GM20431 (cell line): Measurements from ENCODE around the gene HYAL1.
"Not testable (repeated sequence)": the region's sequence is repeated elsewhere in the genome, so short reads cannot be mapped to it uniquely, and the experiment has no call there.

Source experiments
- in situ Hi-C: fragments of 300-500 bp; cut with MseI, MboI; formaldehyde crosslinking; loops from one replicate; pipeline ENCODE4 v1.15.0; 2020; ENCODE audit warnings: low sequenced_read_pairs; ENCODE audit not compliant: unreplicated experiment

The HYAL1 gene

DNA sequence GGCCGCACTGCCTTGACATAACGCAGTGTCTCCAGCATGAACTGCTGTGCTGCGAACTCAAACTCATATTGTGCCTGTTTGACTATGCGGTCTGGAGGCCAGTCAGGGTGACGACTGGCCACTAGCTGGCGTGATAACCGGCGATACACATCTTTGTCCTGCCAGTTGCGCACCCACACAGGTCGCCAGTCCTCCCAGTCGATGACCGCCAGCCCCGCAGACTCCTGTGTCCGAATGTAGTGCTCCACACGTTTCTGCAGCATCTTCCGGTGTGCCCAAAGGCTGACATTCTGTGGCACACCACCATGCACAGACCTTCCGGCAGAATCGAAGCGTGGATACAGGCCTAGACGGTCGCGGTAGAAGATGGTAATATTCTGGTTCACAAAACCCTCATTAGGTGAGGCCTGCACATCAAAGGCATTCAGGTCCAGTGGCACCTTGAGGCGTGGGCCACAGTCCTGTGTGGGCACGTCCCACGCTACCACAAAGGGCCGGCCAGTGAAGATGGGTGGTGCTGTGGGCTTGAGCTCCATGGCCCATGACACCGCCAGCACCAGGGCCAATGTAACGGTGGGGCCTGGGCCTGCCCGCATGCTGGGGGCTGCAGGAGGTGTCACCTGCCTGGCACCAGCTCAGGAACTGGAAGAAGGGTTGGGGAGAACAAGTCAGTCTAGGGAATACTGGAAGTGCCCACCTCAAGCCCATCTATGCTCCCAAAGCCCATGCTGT lies 16.7 kb upstream of the HYAL1 start:
- in situ Hi-C loops = no loop called here

DNA sequence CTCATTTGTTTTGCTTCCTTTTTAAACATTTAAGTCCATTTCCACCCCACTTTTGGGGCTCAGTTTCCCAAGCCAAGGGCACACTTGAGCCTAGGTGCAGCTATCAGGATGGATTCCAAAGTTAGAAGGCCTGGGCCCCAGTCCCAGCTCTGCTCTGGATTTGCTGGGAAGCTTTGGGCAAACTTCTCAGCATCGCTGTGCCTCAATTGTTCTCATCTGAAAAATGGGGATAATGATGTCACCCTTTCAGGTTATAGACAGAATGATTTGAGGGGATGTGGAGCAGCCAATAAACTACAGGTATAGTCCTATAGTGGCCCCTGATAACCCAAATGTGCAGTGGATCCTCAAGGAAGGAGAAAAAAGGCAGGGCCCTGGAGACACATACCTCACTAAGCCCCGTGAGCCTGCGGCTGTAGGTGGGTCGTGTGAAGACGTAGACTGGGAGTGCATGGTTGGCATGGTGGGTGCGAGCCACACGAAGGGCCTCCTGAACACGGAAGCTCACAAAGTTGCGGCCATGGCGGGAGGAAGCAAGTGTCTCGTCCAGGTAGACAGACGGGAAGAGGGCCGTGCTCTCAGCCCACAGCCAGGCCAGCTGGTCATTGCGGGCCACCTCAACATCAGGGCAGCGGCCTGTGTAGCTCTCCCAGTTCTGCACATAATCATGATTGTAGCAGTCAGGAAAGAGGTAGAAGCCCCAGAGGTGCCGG lies 16.0 kb upstream of the HYAL1 start:
- in situ Hi-C loops = no loop called here

DNA sequence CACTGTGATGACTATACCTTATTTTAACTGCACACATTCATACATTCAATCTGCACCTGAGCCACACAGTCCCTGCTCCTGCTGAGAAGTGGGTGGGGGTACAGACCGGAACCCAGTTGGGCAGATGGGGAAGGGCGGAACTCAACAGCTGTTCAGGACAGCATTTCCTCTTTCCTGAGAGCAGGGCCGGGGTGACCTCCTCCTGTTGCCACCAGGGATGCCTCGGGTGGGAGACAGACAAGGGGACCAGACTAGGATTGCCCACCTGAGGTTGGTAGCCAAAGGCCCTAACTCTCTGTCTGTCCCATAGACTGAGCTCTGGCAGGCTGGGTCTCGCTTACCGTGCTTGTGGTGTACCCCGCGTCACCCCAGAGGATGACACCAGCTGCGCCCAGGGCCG lies 15.2 kb upstream of the HYAL1 start:
- in situ Hi-C loops = no loop called here

DNA sequence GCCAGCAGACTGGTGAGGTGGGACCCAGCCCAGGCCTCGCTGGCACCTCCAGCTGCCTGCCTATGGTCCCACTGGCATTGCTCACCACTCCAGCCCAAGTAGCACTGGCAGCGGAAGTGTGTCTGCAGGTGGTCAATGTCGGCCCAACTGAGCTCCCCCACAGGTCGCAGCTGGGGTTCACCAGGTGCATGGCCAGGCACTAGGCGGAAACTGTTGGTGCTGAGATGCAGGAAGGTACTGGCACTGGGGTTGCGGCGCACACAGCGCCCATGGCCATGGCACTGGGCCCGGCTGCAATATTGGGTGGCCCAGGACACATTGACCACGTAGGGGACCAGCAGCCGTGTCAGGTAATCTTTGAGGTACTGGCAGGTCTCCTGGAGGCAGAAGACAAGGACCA lies 14.8 kb upstream of the HYAL1 start:
- in situ Hi-C loops = no loop called here

GRCh38 chr3:50317300-50317699 lies 13.9 kb upstream of the HYAL1 start:
- in situ Hi-C loops = no loop called here

DNA sequence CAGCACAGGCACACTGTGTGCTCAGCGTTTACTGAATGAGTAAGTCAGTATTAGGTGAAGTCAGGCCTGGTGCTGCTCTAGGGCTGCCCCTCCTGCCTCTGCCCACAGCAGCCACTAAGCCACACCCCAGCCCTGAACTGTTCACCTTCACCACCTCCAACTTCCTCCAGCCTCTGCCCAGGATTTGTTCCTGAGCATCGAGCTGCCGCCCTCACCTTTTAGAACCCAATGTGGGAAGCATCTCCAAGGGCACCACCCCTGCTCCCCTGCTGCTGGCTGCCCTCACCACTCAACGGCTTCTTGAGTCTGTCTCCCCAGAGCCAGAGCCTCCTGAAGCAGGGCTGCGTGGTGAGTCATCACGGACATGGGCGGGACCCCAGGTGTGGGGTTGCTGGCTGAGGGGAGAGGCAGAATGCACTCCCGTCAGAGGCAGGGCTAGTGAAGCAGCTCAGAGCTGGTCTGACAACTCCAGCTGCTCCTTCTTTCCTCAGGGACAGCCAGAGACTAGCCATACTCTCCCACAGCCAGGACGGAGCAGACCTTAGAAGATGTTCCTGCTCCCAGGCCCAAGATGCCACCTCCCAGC lies 13.4 kb upstream of the HYAL1 start:
- in situ Hi-C loops = no loop called here

GRCh38 chr3:50314816-50315215 lies 11.4 kb upstream of the HYAL1 start:
- in situ Hi-C loops = no loop called here

- in situ Hi-C loops = no loop called here
Measured at GRCh38 chr3:50314342-50314741, 11.0 kb upstream of the HYAL1 start.

DNA sequence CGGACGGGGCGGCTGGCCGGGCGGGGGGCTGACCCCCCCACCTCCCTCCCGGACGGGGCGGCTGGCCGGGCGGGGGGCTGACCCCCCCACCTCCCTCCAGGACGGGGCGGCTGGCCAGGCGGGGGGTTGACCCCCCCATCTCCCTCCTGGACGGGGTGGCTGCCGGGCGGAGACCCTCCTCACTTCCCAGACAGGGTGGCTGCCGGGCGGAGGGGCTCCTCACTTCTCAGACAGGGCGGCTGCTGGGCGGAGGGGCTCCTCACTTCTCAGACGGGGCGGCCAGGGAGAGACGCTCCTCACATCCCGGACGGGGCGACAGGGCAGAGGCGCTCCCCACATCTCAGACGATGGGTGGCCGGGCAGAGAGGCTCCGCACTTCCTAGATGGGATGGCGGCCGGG lies 8.7 kb upstream of the HYAL1 start:
- in situ Hi-C loops = not testable (repeated sequence)

DNA sequence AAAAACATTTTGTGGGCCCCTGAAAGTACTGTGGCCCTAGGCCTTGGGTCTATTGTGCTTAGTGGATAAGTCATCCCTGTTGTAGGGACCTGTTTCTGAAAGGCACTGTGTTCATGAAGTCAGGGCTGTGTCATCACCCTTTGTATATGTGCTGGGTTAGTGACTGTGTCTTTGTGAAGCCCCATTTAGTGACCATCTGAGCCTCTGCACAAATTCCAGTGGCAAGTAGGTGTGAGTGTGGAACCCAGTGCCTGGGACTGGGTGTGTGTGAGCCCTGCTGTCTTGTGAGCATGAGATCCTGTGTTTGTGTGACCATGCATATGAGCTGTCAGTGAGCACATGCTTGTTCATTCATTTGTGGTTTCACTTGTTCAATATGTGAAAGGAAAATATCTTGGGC lies 1.2 kb upstream of the HYAL1 start:
- in situ Hi-C loops = no loop called here

- in situ Hi-C loops = no loop called here
Measured at GRCh38 chr3:50302095-50303012, 1.0 kb downstream of the HYAL1 start.

DNA sequence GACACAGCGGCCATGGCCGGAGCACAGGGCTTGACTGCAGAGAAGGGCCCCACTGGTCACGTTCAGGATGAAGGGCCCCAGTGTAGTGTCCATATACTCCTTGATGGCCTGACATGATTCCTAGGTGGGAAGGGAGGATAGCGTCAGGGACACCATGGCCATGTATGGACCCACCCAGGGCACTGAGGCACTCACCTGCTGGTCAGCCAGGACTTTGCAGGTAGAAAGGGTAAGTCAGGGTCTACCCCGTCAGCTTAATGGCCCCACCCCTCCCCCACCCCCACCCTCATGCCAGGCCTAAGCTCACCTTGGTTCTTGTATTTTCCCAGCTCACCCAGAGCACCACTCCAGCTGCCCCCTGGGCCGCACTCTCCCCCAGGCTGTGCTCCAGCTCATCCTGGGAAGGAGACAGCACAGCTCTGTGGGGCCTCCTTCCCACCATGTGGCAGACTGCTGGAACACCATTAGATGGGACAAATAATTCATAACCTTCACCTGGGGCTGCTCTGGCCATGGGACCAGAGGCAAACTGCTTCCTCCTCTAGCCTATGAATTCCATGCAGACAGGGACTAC lies 2.6 kb downstream of the HYAL1 start:
- in situ Hi-C loops = no loop called here

- in situ Hi-C loops = no loop called here
Measured at GRCh38 chr3:50299929-50300680, 3.3 kb downstream of the HYAL1 start.

GRCh38 chr3:50299638-50299928 lies 3.8 kb downstream of the HYAL1 start:
- in situ Hi-C loops = no loop called here

- in situ Hi-C loops = no loop called here
Measured at GRCh38 chr3:50298836-50299637, 4.3 kb downstream of the HYAL1 start, which contains the start of the genes HYAL3 and NAA80. Gene HYAL3, minus strand, starts transcription at chr3:50299405. Its CDS starts 3,803 bp downstream, at chr3:50295602. Gene NAA80, minus strand, starts transcription at chr3:50299405. Its CDS starts 1,942 bp downstream, at chr3:50297463.

- in situ Hi-C loops = no loop called here
Measured at GRCh38 chr3:50297896-50298725, 5.3 kb downstream of the HYAL1 start.

DNA sequence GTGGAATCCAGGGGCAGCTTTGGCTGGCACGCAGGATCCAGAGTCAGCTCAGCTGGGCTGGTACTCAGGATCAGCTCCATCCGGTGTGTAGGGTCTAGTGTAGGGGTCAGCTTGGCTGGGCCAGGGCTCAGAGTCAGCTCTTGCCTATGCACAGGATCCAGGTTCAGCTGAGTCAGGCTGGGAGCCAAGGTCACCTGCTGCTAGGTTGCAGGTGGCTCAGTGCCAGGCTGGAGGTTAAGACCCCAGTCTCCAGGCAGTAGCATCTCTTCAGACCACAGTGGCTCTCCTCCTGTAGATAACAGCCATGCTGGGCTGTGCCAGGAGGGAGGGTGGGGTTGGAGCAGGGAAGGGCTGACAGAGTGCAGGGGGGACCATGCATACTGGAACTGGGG lies 6.0 kb downstream of the HYAL1 start:
- in situ Hi-C loops = no loop called here
